ENCODE data around the gene HEY2.

DNA sequence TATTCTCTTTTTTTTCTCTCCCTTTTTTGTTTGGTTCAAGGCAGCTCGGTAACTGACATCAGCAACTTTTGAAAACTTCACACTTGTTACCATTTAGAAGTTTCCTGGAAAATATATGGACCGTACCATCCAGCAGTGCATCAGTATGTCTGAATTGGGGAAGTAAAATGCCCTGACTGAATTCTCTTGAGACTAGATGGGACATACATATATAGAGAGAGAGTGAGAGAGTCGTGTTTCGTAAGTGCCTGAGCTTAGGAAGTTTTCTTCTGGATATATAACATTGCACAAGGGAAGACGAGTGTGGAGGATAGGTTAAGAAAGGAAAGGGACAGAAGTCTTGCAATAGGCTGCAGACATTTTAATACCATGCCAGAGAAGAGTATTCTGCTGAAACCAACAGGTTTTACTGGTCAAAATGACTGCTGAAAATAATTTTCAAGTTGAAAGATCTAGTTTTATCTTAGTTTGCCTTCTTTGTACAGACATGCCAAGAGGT lies 10.6 kb downstream of the HEY2 start:
- TF ChIP-seq EZH2 (IDR thresholded peaks at IDR 0.05; ENCODE audit: low read length, unreplicated experiment) (no peak), CTCF (conservative IDR thresholded peaks at IDR 0.05; ENCODE audit: low read depth, low read length) (no peak), EZH2phosphoT487 (IDR thresholded peaks at IDR 0.05; ENCODE audit: borderline replicate concordance, low read length) (no peak)

All from PC-3 (cell line).